HG03442 (cell line): Measurements from ENCODE around the gene SLC30A4.
"Not testable (repeated sequence)": the region's sequence is repeated elsewhere in the genome, so short reads cannot be mapped to it uniquely, and the experiment has no call there.

Experiments
- ATAC-seq: cut with Tn5 transposase; IDR thresholded peaks from one replicate; pipeline ENCODE4 v1.9.1; 2021; ENCODE audit warnings: mild to moderate bottlenecking, moderate library complexity; ENCODE audit not compliant: unreplicated experiment

The SLC30A4 gene

GRCh38 chr15:45522328-45523165 is at the start of gene SLC30A4:
TSS of gene SLC30A4 (minus strand) at chr15:45522755. CDS start at chr15:45522354, 401 bp downstream.
- ATAC-seq, result peak; percentile 82

- no peak for ATAC-seq
Measured at GRCh38 chr15:45555934-45556608, 33.5 kb upstream of the SLC30A4 start.

- ATAC-seq, result no peak
Measured at GRCh38 chr15:45551676-45552075, 29.1 kb upstream of the SLC30A4 start.

GRCh38 chr15:45550436-45550835 is 27.9 kb upstream of the SLC30A4 start:
- no peak for ATAC-seq

- ATAC-seq, result no peak
Measured at GRCh38 chr15:45549541-45550220, 27.1 kb upstream of the SLC30A4 start.

- ATAC-seq, result no peak
Measured at GRCh38 chr15:45548753-45549520, 26.4 kb upstream of the SLC30A4 start.

- ATAC-seq, result no peak
Measured at GRCh38 chr15:45546789-45547188, 24.2 kb upstream of the SLC30A4 start.

GRCh38 chr15:45544266-45545023 is 21.9 kb upstream of the SLC30A4 start:
- no peak for ATAC-seq

- no peak for ATAC-seq
Measured at GRCh38 chr15:45543051-45543450, 20.5 kb upstream of the SLC30A4 start.

- no peak for ATAC-seq
Measured at GRCh38 chr15:45540531-45540930, 18.0 kb upstream of the SLC30A4 start.

- ATAC-seq, result no peak
Measured at GRCh38 chr15:45539680-45540079, 17.1 kb upstream of the SLC30A4 start.

- no peak for ATAC-seq
Measured at GRCh38 chr15:45536934-45537333, 14.4 kb upstream of the SLC30A4 start.

- no peak for ATAC-seq
Measured at GRCh38 chr15:45535486-45536042, 13.0 kb upstream of the SLC30A4 start.

GRCh38 chr15:45534821-45535220 is 12.3 kb upstream of the SLC30A4 start:
- no peak for ATAC-seq

- ATAC-seq, result not testable (repeated sequence)
Measured at GRCh38 chr15:45532892-45533291, 10.3 kb upstream of the SLC30A4 start.

- ATAC-seq, result no peak
Measured at GRCh38 chr15:45529613-45530012, 7.1 kb upstream of the SLC30A4 start.

- no peak for ATAC-seq
Measured at GRCh38 chr15:45527086-45527485, 4.5 kb upstream of the SLC30A4 start.

GRCh38 chr15:45523166-45523460 is 558 bp upstream of the SLC30A4 start:
- no peak for ATAC-seq

- peak; percentile 7 for ATAC-seq
Measured at GRCh38 chr15:45521596-45522327, 793 bp downstream of the SLC30A4 start.
